ENCODE results near the gene VIP. TPM values are rescaled to one million over a fixed set of nuclear protein-coding genes. Genes with fewer than 3 reads are reported as not detected.

The VIP gene
- total and polyA plus RNA-seq, 8 donors: 0.87 to 30.9 (median 13.4) TPM; not detected in 1

DNA sequence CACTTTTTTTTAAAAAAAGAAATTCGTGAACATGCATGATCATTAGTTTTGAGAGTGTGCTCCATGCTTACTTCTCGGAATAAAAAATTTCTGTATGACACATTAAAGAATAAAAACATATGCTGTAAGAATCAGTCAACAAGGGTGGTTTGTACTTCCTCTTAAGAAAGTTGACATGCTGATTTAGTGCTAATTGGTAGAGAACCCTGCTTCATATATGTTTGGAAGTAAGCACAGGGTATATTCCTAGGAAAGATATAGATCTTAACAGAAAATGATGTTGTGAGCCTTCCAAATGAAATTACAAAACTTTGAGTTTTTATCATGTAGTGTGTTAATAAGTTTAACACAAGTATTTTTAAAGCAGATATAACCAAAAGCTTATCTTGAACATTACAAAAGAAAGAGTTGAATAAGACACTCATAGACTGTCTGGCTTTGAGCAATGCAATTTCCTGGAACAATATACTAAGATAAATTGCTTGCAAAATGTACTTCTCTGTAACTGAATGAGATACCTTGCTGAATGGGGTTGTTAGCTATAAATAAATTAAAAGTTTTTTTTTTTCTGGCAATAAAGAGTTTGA lies 13.8 kb upstream of the VIP start:
- Histone ChIP-seq H3K4me1 (no peaks in the 10 kb centered on the region), H3K4me3 (no peak overlapping the region), H3K27ac (no peak overlapping the region), H3K9me3 (peaks cover 0 to 7% (median 0%) of the 10 kb centered on the region in 4 donors), H3K36me3 (no peaks in the 10 kb centered on the region), H3K27me3 (no peaks in the 10 kb centered on the region)
- no peak for DNase-seq
- intact Hi-C loops (cut with DNase I; ENCODE audit: low total_unique reads): no loop called here
- TF ChIP-seq POLR2AphosphoS5 (IDR thresholded peaks at IDR 0.05): no peak
- no peak for TF ChIP-seq CTCF (IDR thresholded peaks at IDR 0.05)
- 50 to 74% (median 70%) methylated on average over 2 of the region's 2 CpGs for WGBS, 5 donors

GRCh38 chr6:152745509-152746171 lies 5.0 kb upstream of the VIP start:
- no peaks in the 10 kb centered on the region for H3K9me3 ChIP-seq
- no peak overlapping the region for H3K27ac ChIP-seq
- H3K4me3 ChIP-seq: no peak overlapping the region
- no peaks in the 10 kb centered on the region for H3K27me3 ChIP-seq
- DNase-seq: no peak
- WGBS, 5 donors: 68 to 87% (median 75%) methylated on average over 4 of the region's 4 CpGs
- no peaks in the 10 kb centered on the region for H3K4me1 ChIP-seq
- TF ChIP-seq POLR2A (IDR thresholded peaks at IDR 0.05) (no peak), POLR2AphosphoS5 (IDR thresholded peaks at IDR 0.05) (no peak), EP300 (IDR thresholded peaks at IDR 0.05) (no peak), CTCF (IDR thresholded peaks at IDR 0.05) (no peak)
- H3K36me3 ChIP-seq: no peaks in the 10 kb centered on the region
- intact Hi-C loops (cut with DNase I; ENCODE audit: low total_unique reads): no loop called here

- no peaks in the 10 kb centered on the region for H3K36me3 ChIP-seq
- DNase-seq: no peak
- 57 to 79% (median 67%) methylated on average over 2 of the region's 2 CpGs for WGBS, 5 donors
- H3K27me3 ChIP-seq: no peaks in the 10 kb centered on the region
- intact Hi-C loops (cut with DNase I; ENCODE audit: low total_unique reads): no loop called here
- H3K4me1 ChIP-seq: no peaks in the 10 kb centered on the region
- no peak overlapping the region for H3K27ac ChIP-seq
- no peaks in the 10 kb centered on the region for H3K9me3 ChIP-seq
- no peak overlapping the region for H3K4me3 ChIP-seq
- TF ChIP-seq POLR2AphosphoS5 (IDR thresholded peaks at IDR 0.05) (no peak), CTCF (IDR thresholded peaks at IDR 0.05) (no peak), EP300 (IDR thresholded peaks at IDR 0.05) (no peak)
Observed at GRCh38 chr6:152746172-152746553, 4.4 kb upstream of the VIP start.

- Histone ChIP-seq H3K27ac (no peak overlapping the region), H3K27me3 (no peaks in the 10 kb centered on the region), H3K4me1 (no peaks in the 10 kb centered on the region), H3K9me3 (no peaks in the 10 kb centered on the region), H3K36me3 (no peaks in the 10 kb centered on the region), H3K4me3 (no peak overlapping the region)
- intact Hi-C loops (cut with DNase I; ENCODE audit: low total_unique reads): no loop called here
- TF ChIP-seq POLR2AphosphoS5 (IDR thresholded peaks at IDR 0.05) (no peak), POLR2A (IDR thresholded peaks at IDR 0.05) (no peak), EP300 (IDR thresholded peaks at IDR 0.05) (no peak), CTCF (IDR thresholded peaks at IDR 0.05) (no peak)
- DNase-seq: peak in 1 of 2 donors; percentile 12
- 19 to 47% (median 32%) methylated on average over 1 of the region's 1 CpG for WGBS, 5 donors
Observed at GRCh38 chr6:152748843-152749242, 1.8 kb upstream of the VIP start.
